CD4-positive, alpha-beta T cell (primary cell): ENCODE results near the gene KRTAP5-4. TPM values are rescaled to one million over a fixed set of nuclear protein-coding genes. Genes with fewer than 3 reads are reported as not detected.
"Not testable (repeated sequence)": the region's sequence is repeated elsewhere in the genome, so short reads cannot be mapped to it uniquely, and the experiment has no call there.

Experiments
- ATAC-seq: fragments of 200-7000 bp; cut with Tn5 transposase; one replicate; pipeline ENCODE4 v1.10.0; 2022; ENCODE audit warnings: mild to moderate bottlenecking; ENCODE audit not compliant: poor library complexity
- CTCF ChIA-PET: fragments of 350-600 bp; sonication (Branson Sonifier 250); formaldehyde crosslinking; loops from one replicate; lab custom pipeline; 2021; ENCODE audit warnings: antibody characterized with exemption, inconsistent platforms; lab: Charles Lee
- POLR2A ChIA-PET: fragments of 350-600 bp; sonication (Branson Sonifier 250); formaldehyde crosslinking; loops from one replicate; lab custom pipeline; 2021; ENCODE audit warnings: antibody characterized with exemption, inconsistent platforms; lab: Charles Lee
- DNase-seq, 14 experiments: peaks; one replicate each; pipeline ENCODE4 v3.0.0-alpha.2; 2013 to 2020; ENCODE audit warnings: mixed read lengths in 2 of 14
- H3K27ac ChIP-seq, 2 donors: one replicate each; pipeline versions ENCODE4 v1.5.1 to v1.7.0; 2013; ENCODE audit warnings: low read length in 2 of 2, low read depth in 1 of 2, mild to moderate bottlenecking in 1 of 2
- H3K27me3 ChIP-seq, 2 experiments: 1 replicate in 1 of 2; 2 replicates in 1 of 2; pipeline versions ENCODE4 v1.6.1 to v1.7.0; 2013; ENCODE audit warnings: low read length in 2 of 2, control low read depth in 1 of 2, mild to moderate bottlenecking in 1 of 2, moderate library complexity in 1 of 2; ENCODE audit not compliant: insufficient read depth in 2 of 2, control insufficient read depth in 1 of 2
- H3K36me3 ChIP-seq: one replicate; pipeline ENCODE4 v1.6.1; 2013; ENCODE audit warnings: low read length, control low read depth; ENCODE audit not compliant: insufficient read depth
- H3K4me1 ChIP-seq: one replicate; pipeline ENCODE4 v1.6.1; 2013; ENCODE audit warnings: low read length, control low read depth; ENCODE audit not compliant: insufficient read depth
- H3K4me3 ChIP-seq: one replicate; pipeline ENCODE4 v1.5.1; 2013; ENCODE audit warnings: mild to moderate bottlenecking, low read length, moderate library complexity
- H3K9me3 ChIP-seq, 2 experiments: 1 replicate in 1 of 2; 2 replicates in 1 of 2; pipeline versions ENCODE4 v1.6.1 to v1.7.0; 2013; ENCODE audit warnings: low read length in 2 of 2, mild to moderate bottlenecking in 2 of 2, control low read depth in 1 of 2, moderate library complexity in 1 of 2; ENCODE audit not compliant: control insufficient read depth in 1 of 2, insufficient read depth in 1 of 2
- H3K27ac Mint-ChIP-seq: one replicate; pipeline ENCODE4 v1.8.0; 2020; ENCODE audit warnings: mixed read lengths
- H3K27me3 Mint-ChIP-seq: one replicate; pipeline ENCODE4 v1.8.0; 2021; ENCODE audit warnings: mixed read lengths
- H3K36me3 Mint-ChIP-seq: one replicate; pipeline ENCODE4 v1.8.0; 2021; ENCODE audit warnings: low read depth, mixed read lengths
- H3K4me1 Mint-ChIP-seq: one replicate; pipeline ENCODE4 v1.8.0; 2021; ENCODE audit warnings: low read depth, mixed read lengths
- H3K4me3 Mint-ChIP-seq: one replicate; pipeline ENCODE4 v1.8.0; 2020; ENCODE audit warnings: mild to moderate bottlenecking, mixed read lengths
- H3K9me3 Mint-ChIP-seq: one replicate; pipeline ENCODE4 v1.8.0; 2020; ENCODE audit warnings: mixed read lengths
- intact Hi-C, 2 experiments: fragments of 100-400 bp; cut with DNase I in 1 of 2; cut with micrococcal nuclease in 1 of 2; formaldehyde crosslinking; loops; one replicate each; pipeline versions ENCODE4 v1.15.1 to v1.9.0; 2023 to 2025; cut with DNase I, micrococcal nuclease
- total RNA-seq, 174 experiments: library from RNA in 2 of 174; stranded (reverse) in 2 of 174; gene quantifications; one replicate each; pipeline ENCODE4 v1.2.3 and lab custom pipeline; 2021 to 2026
- TF ChIP-seq, protein P1 (sequence below): fragments of 200-600 bp; IDR thresholded peaks from one replicate; pipeline ENCODE4 v1.8.0; 2022; ENCODE audit warnings: antibody characterized with exemption, mild to moderate bottlenecking

Gene KRTAP5-4
- total RNA-seq, 2 experiments from 2014 or later: not detected

DNA sequence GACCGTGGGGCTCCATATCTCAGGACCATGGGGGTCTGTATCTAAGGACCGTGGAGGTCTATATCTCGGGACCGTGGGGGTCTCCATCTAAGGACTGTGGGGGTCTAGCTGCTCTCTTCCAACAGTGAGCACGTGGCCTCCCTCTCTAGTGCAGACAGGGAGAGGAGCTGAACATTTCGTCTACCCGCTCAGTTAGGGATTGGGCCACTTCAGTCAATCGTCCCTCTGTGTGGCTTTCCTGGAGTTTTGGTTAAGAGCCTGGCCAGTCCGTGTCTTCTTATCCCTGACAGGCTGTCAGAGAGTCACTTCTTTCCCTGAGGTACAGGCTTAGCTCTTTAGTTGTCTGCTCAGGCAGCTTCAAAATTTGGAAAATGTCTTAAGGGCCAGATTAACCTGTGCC is 40.0 kb downstream of the KRTAP5-4 start:
- ATAC-seq (no peak), DNase-seq (no peak)
- ChIA-PET POLR2A (no interaction called here), CTCF (interaction anchor here (0.6 kb wide), 1 partner anchor 36 kb away, joined by 4 read pairs; no protein-coding TSS in a partner anchor)
- Mint-ChIP-seq H3K4me1 (no peaks in the 10 kb centered on the region), H3K27me3 (peaks cover 7% of the 10 kb centered on the region), H3K27ac (no peak overlapping the region), H3K36me3 (no peaks in the 10 kb centered on the region), H3K4me3 (no peak overlapping the region), H3K9me3 (no peaks in the 10 kb centered on the region)
- H3K27me3 ChIP-seq: no peaks in the 10 kb centered on the region
- TF ChIP-seq, protein P1, sequence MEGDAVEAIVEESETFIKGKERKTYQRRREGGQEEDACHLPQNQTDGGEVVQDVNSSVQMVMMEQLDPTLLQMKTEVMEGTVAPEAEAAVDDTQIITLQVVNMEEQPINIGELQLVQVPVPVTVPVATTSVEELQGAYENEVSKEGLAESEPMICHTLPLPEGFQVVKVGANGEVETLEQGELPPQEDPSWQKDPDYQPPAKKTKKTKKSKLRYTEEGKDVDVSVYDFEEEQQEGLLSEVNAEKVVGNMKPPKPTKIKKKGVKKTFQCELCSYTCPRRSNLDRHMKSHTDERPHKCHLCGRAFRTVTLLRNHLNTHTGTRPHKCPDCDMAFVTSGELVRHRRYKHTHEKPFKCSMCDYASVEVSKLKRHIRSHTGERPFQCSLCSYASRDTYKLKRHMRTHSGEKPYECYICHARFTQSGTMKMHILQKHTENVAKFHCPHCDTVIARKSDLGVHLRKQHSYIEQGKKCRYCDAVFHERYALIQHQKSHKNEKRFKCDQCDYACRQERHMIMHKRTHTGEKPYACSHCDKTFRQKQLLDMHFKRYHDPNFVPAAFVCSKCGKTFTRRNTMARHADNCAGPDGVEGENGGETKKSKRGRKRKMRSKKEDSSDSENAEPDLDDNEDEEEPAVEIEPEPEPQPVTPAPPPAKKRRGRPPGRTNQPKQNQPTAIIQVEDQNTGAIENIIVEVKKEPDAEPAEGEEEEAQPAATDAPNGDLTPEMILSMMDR: no peak
- H3K27ac ChIP-seq: no peak overlapping the region
- H3K36me3 ChIP-seq: no peaks in the 10 kb centered on the region
- intact Hi-C loops: no loop called here
- H3K9me3 ChIP-seq: peaks cover 7 to 8% of the 10 kb centered on the region in 2 experiments
- H3K4me3 ChIP-seq: no peak overlapping the region
- peaks cover 25% of the 10 kb centered on the region for H3K4me1 ChIP-seq

DNA sequence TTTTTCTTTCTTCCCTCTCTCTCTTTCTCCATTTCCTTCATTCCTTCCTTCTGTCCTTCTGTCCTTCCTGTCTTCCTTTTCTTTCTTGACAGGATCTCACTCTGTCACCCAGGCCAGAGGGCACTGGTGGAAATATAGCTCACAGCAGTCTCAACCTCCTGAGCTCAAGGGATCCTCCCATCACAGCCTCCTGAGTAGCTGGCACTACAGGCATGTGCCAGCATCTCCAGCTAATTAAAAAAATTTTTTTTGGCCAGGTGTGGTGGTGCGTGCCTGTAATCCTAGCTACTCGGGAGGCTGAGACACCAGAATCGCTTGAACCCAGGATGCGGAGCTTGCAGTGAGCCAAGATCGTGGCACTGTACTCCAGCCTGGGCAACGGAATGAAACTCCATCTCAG is 45.1 kb downstream of the KRTAP5-4 start:
- ATAC-seq (no peak), DNase-seq (no peak)
- Histone ChIP-seq H3K27ac (no peak overlapping the region), H3K9me3 (peaks cover 7 to 8% of the 10 kb centered on the region in 2 experiments), H3K27me3 (no peaks in the 10 kb centered on the region), H3K4me3 (no peak overlapping the region), H3K4me1 (peaks cover 17% of the 10 kb centered on the region), H3K36me3 (no peaks in the 10 kb centered on the region)
- H3K4me3 Mint-ChIP-seq: peak overlapping the region; percentile 65
- no peaks in the 10 kb centered on the region for H3K36me3 Mint-ChIP-seq
- no peaks in the 10 kb centered on the region for H3K27me3 Mint-ChIP-seq
- ChIA-PET CTCF (interaction anchor here (1.3 kb wide), 1 partner anchor 30 kb away, joined by 6 read pairs; no protein-coding TSS in a partner anchor), POLR2A (no interaction called here)
- intact Hi-C loops: loop anchor here in 1 of 2 experiments (10.0 kb wide), 2 partner anchors 188 to 732 kb away; partner anchors contain the start of genes CTSD, POLR2L and TSPAN4
- peaks cover 9% of the 10 kb centered on the region for H3K4me1 Mint-ChIP-seq
- no peaks in the 10 kb centered on the region for H3K9me3 Mint-ChIP-seq
- TF ChIP-seq, protein P1: no peak
- no peak overlapping the region for H3K27ac Mint-ChIP-seq

DNA sequence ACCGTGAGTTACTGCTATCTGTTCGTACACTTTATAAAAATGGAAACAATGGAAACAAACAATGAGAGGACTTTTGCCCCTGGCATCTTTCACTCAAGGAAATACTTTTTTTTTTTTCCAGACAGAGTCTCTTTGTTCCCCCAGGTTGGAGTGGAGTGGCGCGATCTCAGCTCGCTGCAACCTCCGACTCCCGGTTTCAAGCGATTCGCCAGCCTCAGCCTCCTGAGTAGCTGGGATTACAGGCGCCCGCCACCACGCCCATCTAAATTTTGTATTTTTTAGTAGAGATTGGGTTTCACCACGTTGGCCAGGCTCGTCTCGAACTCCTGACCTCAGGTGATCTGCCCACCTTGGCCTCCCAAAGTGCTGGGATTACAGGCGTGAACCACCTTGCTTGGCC is 46.2 kb downstream of the KRTAP5-4 start:
- not testable (repeated sequence) for H3K27ac Mint-ChIP-seq, H3K9me3 Mint-ChIP-seq, H3K27ac ChIP-seq, ATAC-seq, H3K36me3 ChIP-seq, DNase-seq, H3K27me3 ChIP-seq, H3K27me3 Mint-ChIP-seq, H3K36me3 Mint-ChIP-seq, H3K4me3 ChIP-seq, H3K9me3 ChIP-seq
- intact Hi-C loops: loop anchor here in 1 of 2 experiments (1.0 to 10.0 kb wide), 4 partner anchors 53 to 731 kb away; partner anchors contain the start of genes CTSD, POLR2L and TSPAN4
- peaks cover 25% of the 10 kb centered on the region for H3K4me1 ChIP-seq
- ChIA-PET CTCF (interaction anchor here (0.7 to 3.0 kb wide), 6 partner anchors 11 to 38 kb away, joined by 3 to 22 read pairs (median 8); no protein-coding TSS in a partner anchor), POLR2A (interaction anchor here (3.1 kb wide), 1 partner anchor 13 kb away, joined by 34 read pairs; no protein-coding TSS in a partner anchor)
- H3K4me3 Mint-ChIP-seq: peak overlapping the region; percentile 70
- H3K4me1 Mint-ChIP-seq: peaks cover 11% of the 10 kb centered on the region
